Left lung (tissue), 14 donors: ENCODE data around the gene TRIM39. TPM values are rescaled to one million over a fixed set of nuclear protein-coding genes. Genes with fewer than 3 reads are reported as not detected.
A peak's percentile ranks its signal among the peaks of the same experiment; 100 is the strongest.
"Not testable (repeated sequence)": the region's sequence is repeated elsewhere in the genome, so short reads cannot be mapped to it uniquely, and the experiment has no call there.

Experiments
- ATAC-seq: fragments of 200-7000 bp; cut with Tn5 transposase; one replicate; pipeline ENCODE4 v1.9.1; 2020; ENCODE audit warnings: moderate library complexity
- DNase-seq, 4 donors: peaks; one replicate each; pipeline ENCODE4 v3.0.0-alpha.2; 2013 to 2020
- H3K27ac ChIP-seq, 2 donors: fragments of 200-600 bp; sonication (generic) in 1 of 2; one replicate each; pipeline versions ENCODE4 v1.5.0 to v1.8.0; 2020 to 2021
- H3K27me3 ChIP-seq, 2 donors: fragments of 200-600 bp; sonication (generic) in 1 of 2; one replicate each; pipeline versions ENCODE4 v1.5.0 to v1.8.0; 2020 to 2021
- H3K36me3 ChIP-seq, 2 donors: fragments of 200-600 bp; sonication (generic) in 1 of 2; one replicate each; pipeline versions ENCODE4 v1.5.0 to v1.8.0; 2020 to 2021
- H3K4me1 ChIP-seq, 2 donors: fragments of 200-600 bp; one replicate each; pipeline ENCODE4 v1.8.0; 2021
- H3K4me3 ChIP-seq, 2 donors: fragments of 200-600 bp; sonication (generic) in 1 of 2; one replicate each; pipeline versions ENCODE4 v1.5.0 to v1.8.0; 2020 to 2021; ENCODE audit warnings: mild to moderate bottlenecking in 1 of 2
- H3K9me3 ChIP-seq, 2 donors: fragments of 200-600 bp; sonication (generic) in 1 of 2; one replicate each; pipeline versions ENCODE4 v1.5.0 to v1.8.0; 2020 to 2021
- intact Hi-C, 2 donors: fragments of 100-400 bp; cut with DNase I; formaldehyde crosslinking; loops; one replicate each; pipeline versions ENCODE4 v1.11.2 to v1.14.2; 2022
- long read RNA-seq, 12 donors: library from polyadenylated mRNA in 2 of 12; unstranded in 2 of 12; transcript quantifications; one replicate each; pipeline ENCODE4 v2.0.0 and lab custom pipeline, GENCODE V29; 2019 to 2026
- polyA plus RNA-seq, 6 donors: library from polyadenylated mRNA; unstranded; fragments of 120-200 nt; gene quantifications; one replicate each; pipeline ENCODE4 v1.2.1, GENCODE V29; 2013; ENCODE audit not compliant: insufficient read length in 6 of 6
- total RNA-seq, 2 donors: library from RNA; stranded (reverse); fragmentation: NEBNext Ultra II Directional; extraction: Animal tissue kit (Norgen Biotek cat#: 25700); gene quantifications; one replicate each; pipeline ENCODE4 v1.2.1, GENCODE V29; 2021
- TF ChIP-seq, protein P1 (sequence below), 2 donors: fragments of 200-600 bp; sonication (generic) in 1 of 2; IDR thresholded peaks; one replicate each; pipeline versions ENCODE4 v1.5.0 to v1.8.0; 2021; ENCODE audit warnings: antibody characterized with exemption in 2 of 2
- donor health status: DM: no; HTN: yes; CAD: no.
- donor health status: DM: no; HTN: no; CAD: no.

TRIM39 gene
- 10 to 100 TPM; 10.2 to 11.5 TPM for total RNA-seq
- polyA plus RNA-seq = 10 to 100 TPM; 11.8 to 13.7 (median 12.6) TPM
- long read RNA-seq, donor 1 = 0 reads
- long read RNA-seq, donor 2 = 0 reads
- long read RNA-seq, donor 3, partial matches to known transcripts = 0 of 1 reads
- long read RNA-seq, donor 3, other reads (novel, unspliced or antisense) = 0 of 1 reads
- long read RNA-seq, donor 4, partial matches to known transcripts = 1 of 1 reads
- long read RNA-seq, donor 4, other reads (novel, unspliced or antisense) = 0 of 1 reads
- long read RNA-seq, donor 5, partial matches to known transcripts = 0 of 1 reads
- long read RNA-seq, donor 5, other reads (novel, unspliced or antisense) = 0 of 1 reads
- long read RNA-seq, donor 6, partial matches to known transcripts = 0 of 1 reads
- long read RNA-seq, donor 6, other reads (novel, unspliced or antisense) = 0 of 1 reads
- long read RNA-seq, donor 7 = 0 reads
- long read RNA-seq, donor 8, partial matches to known transcripts = 0 of 1 reads
- long read RNA-seq, donor 8, other reads (novel, unspliced or antisense) = 0 of 1 reads
- long read RNA-seq, donor 9 = 0 reads
- long read RNA-seq, donor 10, partial matches to known transcripts = 0 of 1 reads
- long read RNA-seq, donor 10, other reads (novel, unspliced or antisense) = 0 of 1 reads
- long read RNA-seq, donor 11, partial matches to known transcripts = 0 of 1 reads
- long read RNA-seq, donor 11, other reads (novel, unspliced or antisense) = 0 of 1 reads
- long read RNA-seq, donor 12, partial matches to known transcripts = 0 of 1 reads
- long read RNA-seq, donor 12, other reads (novel, unspliced or antisense) = 0 of 1 reads

DNA sequence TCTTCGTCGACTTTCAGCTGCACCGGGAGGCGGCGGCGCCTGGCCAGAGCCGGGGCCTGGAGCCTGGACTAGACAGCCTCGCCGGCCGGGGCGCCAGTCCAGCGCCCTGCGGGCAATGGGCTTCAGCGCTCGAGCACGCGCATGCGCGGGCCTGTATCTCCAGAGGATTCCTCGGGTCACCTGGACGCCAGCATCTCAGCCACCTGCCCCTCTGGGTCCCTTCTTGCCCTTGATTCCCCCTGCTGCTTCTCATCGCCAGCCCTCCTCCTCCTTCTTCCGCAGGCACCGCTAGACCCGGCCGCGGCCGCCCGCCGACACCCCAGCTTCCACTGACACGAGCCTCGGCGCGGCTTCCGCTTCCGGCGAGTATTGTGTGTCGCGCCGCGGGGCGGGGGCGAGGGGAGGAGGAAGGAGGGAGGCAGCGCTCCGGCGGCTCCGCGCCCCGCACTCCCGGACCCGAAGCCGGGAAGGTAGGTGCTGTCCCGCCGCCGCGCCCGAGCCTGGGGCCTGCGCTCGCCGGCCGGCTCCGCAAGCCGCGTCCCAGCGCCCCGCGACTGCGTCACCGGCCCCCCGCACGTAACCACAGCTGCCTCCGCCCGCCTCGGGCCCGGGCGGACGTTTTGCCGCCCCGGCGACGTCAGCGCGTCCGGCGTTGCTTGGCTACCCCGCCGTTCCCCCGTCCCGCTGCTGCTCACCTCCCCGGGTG is at the start of gene TRIM39:
Gene TRIM39 (plus strand): TSS at position 402 of the 706 bp plus-strand sequence. CDS start 2,391 bp downstream, outside the sequence.
- peak within 1 kb of the TSS; percentile 94 to 99 for H3K27ac ChIP-seq
- intact Hi-C loops = no loop called here
- ATAC-seq = peak; percentile 90
- peak within 1 kb of the TSS; percentile 80 to 96 for H3K4me3 ChIP-seq
- H3K27me3 ChIP-seq = no peaks in the 10 kb centered on the region
- TF ChIP-seq, protein P1, sequence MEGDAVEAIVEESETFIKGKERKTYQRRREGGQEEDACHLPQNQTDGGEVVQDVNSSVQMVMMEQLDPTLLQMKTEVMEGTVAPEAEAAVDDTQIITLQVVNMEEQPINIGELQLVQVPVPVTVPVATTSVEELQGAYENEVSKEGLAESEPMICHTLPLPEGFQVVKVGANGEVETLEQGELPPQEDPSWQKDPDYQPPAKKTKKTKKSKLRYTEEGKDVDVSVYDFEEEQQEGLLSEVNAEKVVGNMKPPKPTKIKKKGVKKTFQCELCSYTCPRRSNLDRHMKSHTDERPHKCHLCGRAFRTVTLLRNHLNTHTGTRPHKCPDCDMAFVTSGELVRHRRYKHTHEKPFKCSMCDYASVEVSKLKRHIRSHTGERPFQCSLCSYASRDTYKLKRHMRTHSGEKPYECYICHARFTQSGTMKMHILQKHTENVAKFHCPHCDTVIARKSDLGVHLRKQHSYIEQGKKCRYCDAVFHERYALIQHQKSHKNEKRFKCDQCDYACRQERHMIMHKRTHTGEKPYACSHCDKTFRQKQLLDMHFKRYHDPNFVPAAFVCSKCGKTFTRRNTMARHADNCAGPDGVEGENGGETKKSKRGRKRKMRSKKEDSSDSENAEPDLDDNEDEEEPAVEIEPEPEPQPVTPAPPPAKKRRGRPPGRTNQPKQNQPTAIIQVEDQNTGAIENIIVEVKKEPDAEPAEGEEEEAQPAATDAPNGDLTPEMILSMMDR (IDR thresholded peaks at IDR 0.05) = no peak
- H3K36me3 ChIP-seq = peaks cover 0 to 27% of the 10 kb centered on the region in 2 donors
- no peaks in the 10 kb centered on the region for H3K9me3 ChIP-seq
- DNase-seq = peak; percentile 89 to 98 (median 90)
- peaks cover 16 to 58% of the 10 kb centered on the region in 2 donors for H3K4me1 ChIP-seq

DNA sequence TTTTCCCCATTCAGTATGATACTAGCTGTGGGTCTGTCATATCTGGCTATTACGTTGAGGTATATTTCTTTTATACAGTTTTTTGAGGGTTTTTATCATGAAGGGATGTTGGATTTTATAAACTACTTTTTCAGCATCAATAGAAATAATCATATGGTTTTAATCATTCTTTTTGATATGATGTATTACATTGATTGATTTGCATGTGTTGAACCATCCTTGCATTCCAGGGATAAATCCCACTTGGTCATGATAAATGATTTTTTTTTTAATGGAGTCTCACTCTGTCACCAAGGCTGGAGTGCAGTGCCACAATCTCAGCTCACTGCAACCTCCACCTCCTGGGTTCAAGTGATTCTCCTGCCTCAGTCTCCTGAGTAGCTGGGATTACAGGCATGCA is 45.7 kb upstream of the TRIM39 start:
- DNase-seq, H3K4me3 ChIP-seq, ATAC-seq, H3K27me3 ChIP-seq, H3K4me1 ChIP-seq, intact Hi-C loops, H3K36me3 ChIP-seq, H3K27ac ChIP-seq: not testable (repeated sequence)
- peaks cover 4 to 81% of the 10 kb centered on the region in 2 donors for H3K9me3 ChIP-seq

DNA sequence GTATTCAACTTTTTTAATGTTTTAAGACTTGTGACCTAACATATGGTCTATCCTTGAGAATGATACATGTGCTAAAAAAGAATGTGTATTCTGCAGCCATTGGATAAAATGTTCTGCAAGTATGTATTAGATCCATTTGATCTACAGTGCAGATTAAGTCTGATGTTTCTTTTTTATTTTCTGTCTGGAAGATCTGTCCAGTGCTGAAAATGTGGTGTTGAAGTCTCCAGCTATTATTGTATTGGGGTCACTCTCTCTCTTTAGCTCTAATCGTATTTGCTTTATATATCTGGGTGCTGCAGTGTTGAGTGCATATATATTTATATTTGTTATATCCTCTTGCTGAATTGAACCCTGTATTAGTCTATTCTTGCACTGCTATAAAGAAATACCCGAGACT is 44.2 kb upstream of the TRIM39 start:
- ATAC-seq (no peak), DNase-seq (no peak)
- Histone ChIP-seq H3K4me3 (no peak overlapping the region), H3K27ac (no peak overlapping the region), H3K4me1 (no peaks in the 10 kb centered on the region), H3K27me3 (no peaks in the 10 kb centered on the region), H3K36me3 (no peaks in the 10 kb centered on the region), H3K9me3 (peaks cover 4 to 97% of the 10 kb centered on the region in 2 donors)
- intact Hi-C loops = no loop called here
- TF ChIP-seq, protein P1 (IDR thresholded peaks at IDR 0.05) = no peak

DNA sequence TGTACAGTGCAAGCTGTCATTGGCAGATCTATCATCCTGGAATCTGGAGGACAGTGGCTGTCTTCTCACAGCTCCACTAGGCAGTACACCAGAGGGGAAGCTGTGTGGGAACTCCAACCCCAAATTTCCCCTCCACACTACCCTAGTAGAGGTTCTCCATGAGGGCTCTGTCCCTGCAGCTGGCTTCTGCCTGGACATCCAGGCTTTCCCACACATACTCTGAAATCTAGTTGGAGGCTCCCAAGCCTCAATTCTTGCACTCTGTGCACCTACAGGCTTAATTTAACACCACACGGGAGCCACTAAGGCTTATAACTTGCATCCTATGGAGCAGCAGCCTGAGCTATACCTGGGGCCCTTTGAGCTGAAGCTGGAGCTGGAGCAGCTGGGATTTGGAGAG is 43.0 kb upstream of the TRIM39 start:
- peaks cover 0 to 3% of the 10 kb centered on the region in 2 donors for H3K36me3 ChIP-seq

DNA sequence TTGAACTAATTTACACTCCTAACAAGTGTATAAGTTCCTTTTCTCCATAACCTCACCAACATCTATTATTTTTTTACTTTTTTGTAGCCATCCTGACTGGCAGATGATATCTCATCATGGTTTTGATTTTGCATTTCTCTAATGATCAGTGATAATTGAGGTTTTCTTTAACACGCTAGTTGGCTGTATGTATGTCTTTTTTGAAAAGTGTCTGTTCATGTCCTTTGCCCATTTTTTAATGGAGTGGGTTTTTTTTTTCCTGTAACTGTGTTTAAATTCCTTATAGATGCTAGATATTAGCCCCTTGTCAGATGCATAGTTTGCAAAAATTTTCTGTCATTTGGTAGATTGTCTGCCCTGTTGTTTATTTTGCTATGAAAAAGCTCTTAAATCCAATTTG is 39.6 kb upstream of the TRIM39 start:
- Histone ChIP-seq H3K4me1 (no peaks in the 10 kb centered on the region), H3K36me3 (peaks cover 0 to 37% of the 10 kb centered on the region in 2 donors), H3K4me3 (no peak overlapping the region), H3K9me3 (peaks cover 0 to 65% of the 10 kb centered on the region in 2 donors), H3K27me3 (no peaks in the 10 kb centered on the region), H3K27ac (no peak overlapping the region)
- no peak for ATAC-seq
- TF ChIP-seq, protein P1 (IDR thresholded peaks at IDR 0.05) = no peak
- intact Hi-C loops = no loop called here
- DNase-seq = no peak

More for the DNA sequence above, 43.0 kb upstream of the TRIM39 start:
- intact Hi-C loops = no loop called here
- Histone ChIP-seq H3K27ac (no peak overlapping the region), H3K4me1 (no peaks in the 10 kb centered on the region), H3K27me3 (no peaks in the 10 kb centered on the region), H3K9me3 (peaks cover 4 to 96% of the 10 kb centered on the region in 2 donors), H3K4me3 (no peak overlapping the region)
- TF ChIP-seq, protein P1 (IDR thresholded peaks at IDR 0.05) = no peak
- DNase-seq (no peak), ATAC-seq (no peak)
